HepG2 (cell line): ENCODE data around the gene RNMT. TPM values are rescaled to one million over a fixed set of nuclear protein-coding genes. Genes with fewer than 3 reads are reported as not detected.

Experiments used
- AGO1 ChIP-seq: fragments of 200-400 bp; formaldehyde crosslinking; IDR thresholded peaks from 2 replicates; pipeline ENCODE4 v1.6.1; 2017; ENCODE audit warnings: mild to moderate bottlenecking, low read depth, low read length, moderate library complexity; ENCODE audit not compliant: poor library complexity, severe bottlenecking
- ARID4A ChIP-seq: sonication (generic); formaldehyde crosslinking; IDR thresholded peaks from 2 replicates; pipeline ENCODE4 v1.5.0; 2020; ENCODE audit warnings: mild to moderate bottlenecking, missing genetic modification reagents, borderline replicate concordance
- HIC2 ChIP-seq: sonication (generic); formaldehyde crosslinking; IDR thresholded peaks from 2 replicates; pipeline ENCODE4 v1.9.0; 2022; ENCODE audit warnings: low read depth, missing genetic modification reagents
- HNRNPL ChIP-seq: fragments of 200-400 bp; formaldehyde crosslinking; IDR thresholded peaks from 2 replicates; pipeline ENCODE4 v1.6.1; 2017; ENCODE audit warnings: mild to moderate bottlenecking, low read depth, low read length
- KDM3A ChIP-seq: IDR thresholded peaks from 2 replicates; pipeline ENCODE4 v1.6.1; 2018; ENCODE audit warnings: low read depth, missing compliant biosample characterization
- KDM5A ChIP-seq: fragments of 200-600 bp; sonication (generic); IDR thresholded peaks from 2 replicates; pipeline ENCODE4 v1.7.0; 2018; ENCODE audit warnings: antibody characterized with exemption, mild to moderate bottlenecking, low read length, borderline replicate concordance
- KMT2A ChIP-seq: sonication (generic); formaldehyde crosslinking; IDR thresholded peaks from 2 replicates; pipeline ENCODE4 v1.4.0; 2020; ENCODE audit warnings: missing genetic modification reagents
- NFKB2 ChIP-seq: sonication (generic); formaldehyde crosslinking; IDR thresholded peaks from 2 replicates; pipeline ENCODE4 v1.4.0; 2020; ENCODE audit warnings: missing genetic modification reagents, borderline replicate concordance
- RNF2 ChIP-seq: fragments of 450-650 bp; conservative IDR thresholded peaks from 2 replicates; pipeline ENCODE4 v1.6.1; 2016; ENCODE audit warnings: low read depth
- SRY ChIP-seq: sonication (generic); formaldehyde crosslinking; IDR thresholded peaks from 2 replicates; pipeline ENCODE4 v1.8.0; 2022; ENCODE audit warnings: mild to moderate bottlenecking, missing genetic modification reagents
- THAP8 ChIP-seq: sonication (generic); formaldehyde crosslinking; IDR thresholded peaks from 2 replicates; pipeline ENCODE4 v1.5.1; 2020; ENCODE audit warnings: missing genetic modification reagents, mild to moderate bottlenecking, borderline replicate concordance
- WIZ ChIP-seq: sonication (generic); formaldehyde crosslinking; IDR thresholded peaks from 2 replicates; pipeline ENCODE4 v1.5.1; 2020; ENCODE audit warnings: mild to moderate bottlenecking, missing genetic modification reagents
- ZBTB21 ChIP-seq: sonication (generic); formaldehyde crosslinking; IDR thresholded peaks from 2 replicates; pipeline ENCODE4 v1.4.0; 2020; ENCODE audit warnings: missing genetic modification reagents
- ZFP37 ChIP-seq: sonication (generic); formaldehyde crosslinking; IDR thresholded peaks from 2 replicates; pipeline ENCODE4 v1.4.0; 2020; ENCODE audit warnings: missing genetic modification reagents, borderline replicate concordance
- ZFP41 ChIP-seq: sonication (generic); formaldehyde crosslinking; IDR thresholded peaks from 2 replicates; pipeline ENCODE4 v1.4.0; 2020; ENCODE audit warnings: mild to moderate bottlenecking, missing genetic modification reagents, borderline replicate concordance
- ZNF143 ChIP-seq: sonication (generic); formaldehyde crosslinking; IDR thresholded peaks from 2 replicates; pipeline ENCODE4 v1.4.0; 2020; ENCODE audit warnings: missing genetic modification reagents
- ZNF281 ChIP-seq: sonication (generic); formaldehyde crosslinking; IDR thresholded peaks from 2 replicates; pipeline ENCODE4 v1.4.0; 2020; ENCODE audit warnings: missing genetic modification reagents, borderline replicate concordance
- ZNF367 ChIP-seq: sonication (generic); formaldehyde crosslinking; IDR thresholded peaks from 2 replicates; pipeline ENCODE4 v1.4.0; 2020; ENCODE audit warnings: missing genetic modification reagents, borderline replicate concordance
- ZNF558 ChIP-seq: sonication (generic); formaldehyde crosslinking; IDR thresholded peaks from 2 replicates; pipeline ENCODE4 v1.9.0; 2022; ENCODE audit warnings: mild to moderate bottlenecking, missing genetic modification reagents, borderline replicate concordance
- ZNF597 ChIP-seq: sonication (generic); formaldehyde crosslinking; IDR thresholded peaks from 2 replicates; pipeline ENCODE4 v1.5.0; 2020; ENCODE audit warnings: missing genetic modification reagents
- polyA plus RNA-seq, 8 experiments: library from polyadenylated mRNA; depleted of rRNA in 3 of 8; stranded (reverse) in 7 of 8; unstranded in 1 of 8; fragments of >200 nt; fragmentation: Illumina TruSeq in 4 of 8; extraction: Trizol in 4 of 8; gene quantifications; 2 replicates each; pipeline versions ENCODE4 v1.2.1 to v1.2.3, GENCODE V29; 2011 to 2016; ENCODE audit warnings: low read depth in 4 of 8, missing spikeins in 1 of 8, mixed read lengths in 1 of 8; ENCODE audit not compliant: insufficient read depth in 1 of 8
- total RNA-seq, 5 experiments: library from RNA; depleted of rRNA; stranded (reverse); fragments of >200 nt; fragmentation: Illumina TruSeq; extraction: Trizol; gene quantifications; 2 replicates each; pipeline ENCODE4 v1.2.3, GENCODE V29; 2016; ENCODE audit warnings: low read depth in 1 of 5

Gene RNMT
- total and polyA plus RNA-seq, 2 of the 13 experiments (the other 11 are each of a cell fraction or from before 2014, with no cell fraction given): 22.9 to 24.4 TPM

- no peak for TF ChIP-seq ZNF281
- no peak for TF ChIP-seq ZNF143 (CRISPR knock-in tag)
- TF ChIP-seq WIZ: no peak
- no peak for TF ChIP-seq KMT2A (CRISPR knock-in tag)
- no peak for TF ChIP-seq HIC2
- TF ChIP-seq ZNF558 (CRISPR knock-in tag): 0 out of 2 replicates have a peak, but pooled peaks have one; percentile 21
- TF ChIP-seq ZNF367 (CRISPR knock-in tag): no peak
- no peak for TF ChIP-seq AGO1
- peak; percentile 20; the same call in 1 of the 2 replicates for TF ChIP-seq SRY
- 0 out of 2 replicates have a peak, but pooled peaks have one; percentile 7 for TF ChIP-seq NFKB2 (CRISPR knock-in tag)
- TF ChIP-seq KDM5A: no peak
- no peak for TF ChIP-seq RNF2
- TF ChIP-seq THAP8 (CRISPR knock-in tag): 0 out of 2 replicates have a peak, but pooled peaks have one; percentile 13
- TF ChIP-seq KDM3A: no peak
- TF ChIP-seq ZBTB21: no peak
- no peak for TF ChIP-seq ZNF597 (CRISPR knock-in tag)
- TF ChIP-seq ZFP37 (CRISPR knock-in tag): no peak
- TF ChIP-seq HNRNPL: 0 out of 2 replicates have a peak, but pooled peaks have one; percentile 1
- no peak for TF ChIP-seq ARID4A (CRISPR knock-in tag)
- no peak for TF ChIP-seq ZFP41 (CRISPR knock-in tag)
These were observed 479 bp downstream of the RNMT start (continued) for GRCh38 chr18:13726972-13727331.
